ENCODE measurements around the gene B3GNT3. TPM values are rescaled to one million over a fixed set of nuclear protein-coding genes. Genes with fewer than 3 reads are reported as not detected.

B3GNT3 gene
- total and polyA plus RNA-seq, 2 of the 13 experiments (the other 11 are each of a cell fraction or from before 2014, with no cell fraction given) = 0.86 to 4.0 TPM

DNA sequence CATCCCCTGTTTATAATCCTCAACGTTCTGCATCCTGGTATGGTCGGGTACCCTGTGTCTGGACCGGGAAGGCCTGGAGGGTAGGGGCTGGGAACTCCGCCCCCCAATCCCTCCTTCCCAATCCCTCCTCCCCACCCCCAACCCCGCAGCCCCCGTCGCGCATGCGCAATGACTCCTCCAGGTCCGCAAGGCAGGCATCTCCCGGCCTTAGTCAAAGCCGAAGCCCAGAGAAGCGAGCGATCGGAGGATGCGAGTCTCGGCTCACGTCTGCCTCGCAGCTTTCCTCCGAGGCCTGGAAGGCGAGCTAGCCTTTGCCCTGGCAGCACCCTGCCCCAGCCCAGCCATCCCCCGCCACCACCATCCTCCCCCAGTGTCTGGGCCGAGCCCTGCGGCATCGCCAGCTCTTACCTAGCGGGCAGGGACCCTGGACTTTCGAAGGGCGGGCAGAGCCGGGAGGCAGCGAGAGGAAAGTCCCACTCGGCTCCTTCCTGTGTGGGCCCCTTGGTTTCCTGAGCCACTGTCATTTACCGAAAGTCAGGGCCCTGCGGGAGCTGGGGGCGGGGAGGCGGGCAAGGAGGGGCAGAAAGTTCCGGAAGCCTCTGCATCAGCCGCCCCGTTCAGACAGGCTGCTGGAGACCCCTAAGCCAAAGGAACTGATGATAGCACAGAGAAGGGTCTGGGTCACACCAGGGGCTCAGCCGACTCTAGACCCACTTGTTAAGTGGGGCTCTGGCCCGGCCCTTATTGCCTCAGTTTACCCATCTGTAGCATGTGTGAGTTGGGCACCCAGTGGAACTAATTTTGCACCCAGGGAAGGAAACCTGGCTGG is 52.8 kb downstream of the B3GNT3 start, which contains the start of gene JAK3 (continued):
- TF ChIP-seq REXO4 (CRISPR knock-in tag; IDR thresholded peaks at IDR 0.05; ENCODE audit: borderline replicate concordance) = no peak
- TF ChIP-seq, protein P1, sequence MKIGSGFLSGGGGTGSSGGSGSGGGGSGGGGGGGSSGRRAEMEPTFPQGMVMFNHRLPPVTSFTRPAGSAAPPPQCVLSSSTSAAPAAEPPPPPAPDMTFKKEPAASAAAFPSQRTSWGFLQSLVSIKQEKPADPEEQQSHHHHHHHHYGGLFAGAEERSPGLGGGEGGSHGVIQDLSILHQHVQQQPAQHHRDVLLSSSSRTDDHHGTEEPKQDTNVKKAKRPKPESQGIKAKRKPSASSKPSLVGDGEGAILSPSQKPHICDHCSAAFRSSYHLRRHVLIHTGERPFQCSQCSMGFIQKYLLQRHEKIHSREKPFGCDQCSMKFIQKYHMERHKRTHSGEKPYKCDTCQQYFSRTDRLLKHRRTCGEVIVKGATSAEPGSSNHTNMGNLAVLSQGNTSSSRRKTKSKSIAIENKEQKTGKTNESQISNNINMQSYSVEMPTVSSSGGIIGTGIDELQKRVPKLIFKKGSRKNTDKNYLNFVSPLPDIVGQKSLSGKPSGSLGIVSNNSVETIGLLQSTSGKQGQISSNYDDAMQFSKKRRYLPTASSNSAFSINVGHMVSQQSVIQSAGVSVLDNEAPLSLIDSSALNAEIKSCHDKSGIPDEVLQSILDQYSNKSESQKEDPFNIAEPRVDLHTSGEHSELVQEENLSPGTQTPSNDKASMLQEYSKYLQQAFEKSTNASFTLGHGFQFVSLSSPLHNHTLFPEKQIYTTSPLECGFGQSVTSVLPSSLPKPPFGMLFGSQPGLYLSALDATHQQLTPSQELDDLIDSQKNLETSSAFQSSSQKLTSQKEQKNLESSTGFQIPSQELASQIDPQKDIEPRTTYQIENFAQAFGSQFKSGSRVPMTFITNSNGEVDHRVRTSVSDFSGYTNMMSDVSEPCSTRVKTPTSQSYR (CRISPR knock-in tag; IDR thresholded peaks at IDR 0.05; ENCODE audit: borderline replicate concordance) = peak; percentile 69; the same call in 1 of the 2 replicates
- no peak for TF ChIP-seq ZNF101 (CRISPR knock-in tag; IDR thresholded peaks at IDR 0.05; ENCODE audit: borderline replicate concordance, low read depth)
- TF ChIP-seq RORA (CRISPR knock-in tag; IDR thresholded peaks at IDR 0.05) = no peak
- TF ChIP-seq RFX3 (CRISPR knock-in tag; IDR thresholded peaks at IDR 0.05) = no peak
- no peak for TF ChIP-seq ZNF724P (CRISPR knock-in tag; IDR thresholded peaks at IDR 0.05; ENCODE audit: borderline replicate concordance)
- TF ChIP-seq U2AF2 (IDR thresholded peaks at IDR 0.05; ENCODE audit: low read depth, low read length) = no peak
- no peak for TF ChIP-seq EHMT2 (IDR thresholded peaks at IDR 0.05; ENCODE audit: borderline replicate concordance, low read depth, low read length)
- no peak for TF ChIP-seq IRF2 (CRISPR knock-in tag; IDR thresholded peaks at IDR 0.05)
- no peak for TF ChIP-seq ZNF577 (CRISPR knock-in tag; IDR thresholded peaks at IDR 0.05; ENCODE audit: borderline replicate concordance, low read depth)
- no peak for TF ChIP-seq CBX2 (IDR thresholded peaks at IDR 0.05; ENCODE audit: low read depth, low read length)
- 0 out of 2 replicates have a peak, but pooled peaks have one; percentile 23 for TF ChIP-seq CBX2 (CRISPR knock-in tag; IDR thresholded peaks at IDR 0.05; ENCODE audit: low read depth)
- TF ChIP-seq ZNF746 (CRISPR knock-in tag; IDR thresholded peaks at IDR 0.05) = no peak
- TF ChIP-seq TEAD2 (CRISPR knock-in tag; IDR thresholded peaks at IDR 0.05) = no peak
- no peak for TF ChIP-seq JARID2 (CRISPR knock-in tag; IDR thresholded peaks at IDR 0.05; ENCODE audit: insufficient replicate concordance)
- TF ChIP-seq MYC (CRISPR knock-in tag; IDR thresholded peaks at IDR 0.05; ENCODE audit: borderline replicate concordance) = peak; percentile 30; the same call in 1 of the 2 replicates
- peak; percentile 55; the same call in 1 of the 2 replicates for TF ChIP-seq PHF20 (CRISPR knock-in tag; IDR thresholded peaks at IDR 0.05)
- TF ChIP-seq SRY (CRISPR knock-in tag; IDR thresholded peaks at IDR 0.05) = no peak
- no peak for TF ChIP-seq DPF2 (CRISPR knock-in tag; IDR thresholded peaks at IDR 0.05; ENCODE audit: borderline replicate concordance, low read depth)
- no peak for TF ChIP-seq SAFB2 (CRISPR knock-in tag; IDR thresholded peaks at IDR 0.05; ENCODE audit: borderline replicate concordance, low read depth)
- no peak for TF ChIP-seq NFAT5 (CRISPR knock-in tag; IDR thresholded peaks at IDR 0.05)
- no peak for TF ChIP-seq GTF3A (CRISPR knock-in tag; conservative IDR thresholded peaks at IDR 0.05)

All from HepG2 (cell line).